NCI-H2227 (cell line): ENCODE data around the gene SLC25A10.
A peak's percentile ranks its signal among the peaks of the same experiment; 100 is the strongest.

ENCODE experiments used
- DNase-seq: peaks from one replicate; lab custom pipeline; 2025; ENCODE audit not compliant: unreplicated experiment; lab: John Stamatoyannopoulos, UW

The SLC25A10 gene

GRCh38 chr17:81711814-81712467 lies at the start of gene SLC25A10:
SLC25A10 (plus strand) TSS chr17:81712284; CDS start chr17:81712427, 143 bp downstream.
- DNase-seq: peak; percentile 91

- DNase-seq: no peak
Observed at GRCh38 chr17:81664051-81664470, 48.0 kb upstream of the SLC25A10 start.

- peak; percentile 69 for DNase-seq
Observed at GRCh38 chr17:81665205-81666091, 46.6 kb upstream of the SLC25A10 start.

- peak; percentile 84 for DNase-seq
Observed at GRCh38 chr17:81666092-81666341, 46.1 kb upstream of the SLC25A10 start.

- DNase-seq: peak; percentile 98
Observed at GRCh38 chr17:81666342-81667191, 45.5 kb upstream of the SLC25A10 start, which contains the start of the genes CCDC137 and OXLD1. CCDC137 (plus strand) TSS chr17:81666737; CDS start chr17:81666767, 30 bp downstream. OXLD1 (minus strand) TSS chr17:81666605; CDS start chr17:81666577, 28 bp downstream.

GRCh38 chr17:81667754-81668153 lies 44.3 kb upstream of the SLC25A10 start:
- DNase-seq: no peak

- peak; percentile 21 for DNase-seq
Observed at GRCh38 chr17:81672504-81672903, 39.6 kb upstream of the SLC25A10 start.

GRCh38 chr17:81672954-81673353 lies 39.1 kb upstream of the SLC25A10 start:
- no peak for DNase-seq

- DNase-seq: no peak
Observed at GRCh38 chr17:81673561-81674258, 38.4 kb upstream of the SLC25A10 start.

GRCh38 chr17:81675515-81676221 lies 36.4 kb upstream of the SLC25A10 start:
- peak; percentile 50 for DNase-seq

GRCh38 chr17:81676906-81677305 lies 35.2 kb upstream of the SLC25A10 start:
- no peak for DNase-seq

GRCh38 chr17:81680150-81680549 lies 31.9 kb upstream of the SLC25A10 start:
- no peak for DNase-seq

GRCh38 chr17:81681672-81682071 lies 30.4 kb upstream of the SLC25A10 start:
- DNase-seq: no peak

GRCh38 chr17:81682565-81683207 lies 29.4 kb upstream of the SLC25A10 start:
- peak; percentile 56 for DNase-seq

GRCh38 chr17:81683208-81683583 lies 28.9 kb upstream of the SLC25A10 start:
- peak; percentile 63 for DNase-seq

GRCh38 chr17:81683584-81684441 lies 28.3 kb upstream of the SLC25A10 start, which contains the start of the genes ARL16 and HGS:
ARL16 (minus strand) TSS chr17:81683797; CDS start chr17:81683753, 44 bp downstream.
HGS (plus strand) TSS chr17:81684011; CDS start chr17:81684067, 56 bp downstream.
- peak; percentile 100 for DNase-seq

- DNase-seq: no peak
Observed at GRCh38 chr17:81684442-81684911, 27.6 kb upstream of the SLC25A10 start.

- no peak for DNase-seq
Observed at GRCh38 chr17:81685108-81685507, 27.0 kb upstream of the SLC25A10 start.
